ENCODE data around the gene SLC16A9.

Gene SLC16A9

GRCh38 chr10:59718257-59718656 is 8.6 kb upstream of the SLC16A9 start:
- ATAC-seq = no peak

GRCh38 chr10:59713196-59713821 is 3.7 kb upstream of the SLC16A9 start:
- no peak for ATAC-seq

GRCh38 chr10:59711871-59712494 is 2.3 kb upstream of the SLC16A9 start:
- no peak for ATAC-seq

- no peak for ATAC-seq
These were observed 745 bp downstream of the SLC16A9 start for GRCh38 chr10:59708816-59709394.

- no peak for ATAC-seq
These were observed 2.5 kb downstream of the SLC16A9 start for GRCh38 chr10:59706851-59707797.

- no peak for ATAC-seq
These were observed 3.7 kb downstream of the SLC16A9 start for GRCh38 chr10:59705931-59706330.

- no peak for ATAC-seq
These were observed 5.0 kb downstream of the SLC16A9 start for GRCh38 chr10:59704630-59705029.

GRCh38 chr10:59702347-59702746 is 7.3 kb downstream of the SLC16A9 start:
- ATAC-seq = no peak

- ATAC-seq = no peak
These were observed 8.9 kb downstream of the SLC16A9 start for GRCh38 chr10:59700709-59701108.

- no peak for ATAC-seq
These were observed 11.3 kb downstream of the SLC16A9 start for GRCh38 chr10:59698326-59698725.

GRCh38 chr10:59695637-59696036 is 14.0 kb downstream of the SLC16A9 start:
- ATAC-seq = no peak

- ATAC-seq = no peak
These were observed 14.7 kb downstream of the SLC16A9 start for GRCh38 chr10:59694936-59695335.

- ATAC-seq = no peak
These were observed 17.5 kb downstream of the SLC16A9 start for GRCh38 chr10:59692113-59692512.

GRCh38 chr10:59688921-59689351 is 20.7 kb downstream of the SLC16A9 start:
- no peak for ATAC-seq

- no peak for ATAC-seq
These were observed 22.0 kb downstream of the SLC16A9 start for GRCh38 chr10:59687657-59688056.

GRCh38 chr10:59684006-59684405 is 25.6 kb downstream of the SLC16A9 start:
- no peak for ATAC-seq

GRCh38 chr10:59682986-59683937 is 26.4 kb downstream of the SLC16A9 start:
- ATAC-seq = no peak

- ATAC-seq = no peak
These were observed 29.5 kb downstream of the SLC16A9 start for GRCh38 chr10:59680199-59680598.

GRCh38 chr10:59678884-59679301 is 30.8 kb downstream of the SLC16A9 start:
- peak in 1 of 2 donors; percentile 41 for ATAC-seq

GRCh38 chr10:59677253-59677831 is 32.3 kb downstream of the SLC16A9 start:
- no peak for ATAC-seq

GRCh38 chr10:59675812-59676211 is 33.8 kb downstream of the SLC16A9 start:
- ATAC-seq = no peak
